OCI-LY3 (cell line): ENCODE results near the gene COX20.

Source experiments
- H2AFZ ChIP-seq: fragments of 200-600, 300-600 bp; shearing (Covaris generic); 2 replicates; pipeline ENCODE4 v1.6.0; 2014; ENCODE audit warnings: antibody characterized with exemption, low read depth, low read length
- H3K27ac ChIP-seq: fragments of 200-600, 300-600 bp; sonication (generic); 2 replicates; pipeline ENCODE4 v1.5.1; 2014; ENCODE audit warnings: mild to moderate bottlenecking, low read length, moderate library complexity, mixed read lengths
- H3K27me3 ChIP-seq: fragments of 200-600, 300-600 bp; sonication (generic); 2 replicates; pipeline ENCODE4 v1.6.1; 2014; ENCODE audit warnings: low read depth, low read length, mixed read lengths
- H3K36me3 ChIP-seq: fragments of 200-600, 300-600 bp; sonication (generic); replicated peaks from 2 replicates; pipeline ENCODE3; 2014; ENCODE audit warnings: low read depth, low read length, mixed read lengths
- H3K4me1 ChIP-seq: fragments of 300-600, 200-600 bp; sonication (generic); 2 replicates; pipeline ENCODE4 v1.6.1; 2014; ENCODE audit warnings: low read length, mixed read lengths
- H3K4me2 ChIP-seq: fragments of 200-600, 300-600 bp; sonication (generic); 2 replicates; pipeline ENCODE4 v1.6.1; 2014; ENCODE audit warnings: low read length, mixed read lengths
- H3K4me3 ChIP-seq: fragments of 300-600, 200-600 bp; sonication (generic); 2 replicates; pipeline ENCODE4 v1.5.1; 2014; ENCODE audit warnings: antibody characterized with exemption, mild to moderate bottlenecking, low read length, moderate library complexity
- H3K79me2 ChIP-seq: fragments of 300-600, 200-600 bp; shearing (Covaris generic); 2 replicates; pipeline ENCODE4 v1.6.1; 2014; ENCODE audit warnings: mild to moderate bottlenecking, low read length, mixed read lengths
- H3K9ac ChIP-seq: fragments of 300-600, 200-600 bp; shearing (Covaris generic); 2 replicates; pipeline ENCODE4 v1.6.0; 2014; ENCODE audit warnings: mild to moderate bottlenecking, low read length, moderate library complexity
- H3K9me3 ChIP-seq: fragments of 200-600, 300-600 bp; shearing (Covaris generic); 2 replicates; pipeline ENCODE4 v1.6.1; 2014; ENCODE audit warnings: low read length, mixed read lengths; ENCODE audit not compliant: insufficient read depth
- H4K20me1 ChIP-seq: fragments of 200-600, 300-600 bp; sonication (generic); 2 replicates; pipeline ENCODE4 v1.6.1; 2016; ENCODE audit warnings: low read length, mixed read lengths; ENCODE audit not compliant: insufficient read depth
- EZH2phosphoT487 ChIP-seq: fragments of 200-600 bp; shearing (Covaris generic); IDR thresholded peaks from 2 replicates; pipeline ENCODE4 v1.6.1; 2018; ENCODE audit warnings: antibody characterized with exemption, mixed run types, low read depth
- TF ChIP-seq, protein P1 (sequence below): fragments of 200-600, 300-600 bp; sonication (generic); IDR thresholded peaks from 2 replicates; pipeline ENCODE4 v1.5.1; 2014; ENCODE audit warnings: antibody characterized with exemption, low read length, low read depth

The COX20 gene

DNA sequence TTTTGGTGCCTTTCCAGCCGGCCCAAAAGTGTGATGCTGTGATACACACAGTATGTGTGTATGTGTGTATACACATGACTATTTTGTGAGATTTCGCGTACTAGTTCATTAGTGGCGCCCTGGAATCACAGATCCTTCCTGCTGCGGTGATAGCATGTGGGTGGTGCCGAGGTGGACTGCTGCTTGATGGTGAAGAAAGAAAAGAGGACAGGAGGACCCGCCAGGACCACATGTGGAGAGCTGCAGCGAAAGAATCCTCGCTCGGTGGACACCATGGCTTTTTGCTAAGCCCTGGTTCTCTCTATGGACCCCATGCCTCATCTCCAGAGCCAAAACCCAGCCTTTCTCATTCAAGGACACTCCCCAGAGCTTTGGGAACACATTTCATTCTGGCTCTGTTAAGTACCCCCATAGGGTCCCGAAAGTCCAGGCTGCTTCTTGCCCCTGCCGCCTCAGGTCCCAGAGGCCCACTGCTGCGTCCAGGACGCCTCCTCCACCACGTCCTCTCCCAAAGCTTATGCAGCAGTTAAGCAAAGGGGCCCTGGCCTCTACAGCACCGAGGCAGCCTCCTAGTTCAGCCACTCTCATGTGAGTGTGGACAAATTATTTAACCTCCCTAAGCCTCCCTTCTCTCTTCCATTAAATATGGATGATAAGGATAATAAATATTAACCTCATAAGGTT lies 32.8 kb upstream of the COX20 start:
- Histone ChIP-seq H4K20me1 (no peaks in the 10 kb centered on the region), H3K4me3 (no peak overlapping the region), H3K9me3 (no peaks in the 10 kb centered on the region), H3K27ac (no peak overlapping the region), H2AFZ (no peak overlapping the region), H3K36me3 (no peaks in the 10 kb centered on the region), H3K27me3 (peaks cover 32% of the 10 kb centered on the region), H3K9ac (no peak overlapping the region), H3K4me2 (peak overlapping the region; percentile 20), H3K4me1 (peaks cover 21% of the 10 kb centered on the region), H3K79me2 (no peaks in the 10 kb centered on the region)
- TF ChIP-seq, protein P1, sequence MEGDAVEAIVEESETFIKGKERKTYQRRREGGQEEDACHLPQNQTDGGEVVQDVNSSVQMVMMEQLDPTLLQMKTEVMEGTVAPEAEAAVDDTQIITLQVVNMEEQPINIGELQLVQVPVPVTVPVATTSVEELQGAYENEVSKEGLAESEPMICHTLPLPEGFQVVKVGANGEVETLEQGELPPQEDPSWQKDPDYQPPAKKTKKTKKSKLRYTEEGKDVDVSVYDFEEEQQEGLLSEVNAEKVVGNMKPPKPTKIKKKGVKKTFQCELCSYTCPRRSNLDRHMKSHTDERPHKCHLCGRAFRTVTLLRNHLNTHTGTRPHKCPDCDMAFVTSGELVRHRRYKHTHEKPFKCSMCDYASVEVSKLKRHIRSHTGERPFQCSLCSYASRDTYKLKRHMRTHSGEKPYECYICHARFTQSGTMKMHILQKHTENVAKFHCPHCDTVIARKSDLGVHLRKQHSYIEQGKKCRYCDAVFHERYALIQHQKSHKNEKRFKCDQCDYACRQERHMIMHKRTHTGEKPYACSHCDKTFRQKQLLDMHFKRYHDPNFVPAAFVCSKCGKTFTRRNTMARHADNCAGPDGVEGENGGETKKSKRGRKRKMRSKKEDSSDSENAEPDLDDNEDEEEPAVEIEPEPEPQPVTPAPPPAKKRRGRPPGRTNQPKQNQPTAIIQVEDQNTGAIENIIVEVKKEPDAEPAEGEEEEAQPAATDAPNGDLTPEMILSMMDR, result no peak
- TF ChIP-seq EZH2phosphoT487, result no peak

DNA sequence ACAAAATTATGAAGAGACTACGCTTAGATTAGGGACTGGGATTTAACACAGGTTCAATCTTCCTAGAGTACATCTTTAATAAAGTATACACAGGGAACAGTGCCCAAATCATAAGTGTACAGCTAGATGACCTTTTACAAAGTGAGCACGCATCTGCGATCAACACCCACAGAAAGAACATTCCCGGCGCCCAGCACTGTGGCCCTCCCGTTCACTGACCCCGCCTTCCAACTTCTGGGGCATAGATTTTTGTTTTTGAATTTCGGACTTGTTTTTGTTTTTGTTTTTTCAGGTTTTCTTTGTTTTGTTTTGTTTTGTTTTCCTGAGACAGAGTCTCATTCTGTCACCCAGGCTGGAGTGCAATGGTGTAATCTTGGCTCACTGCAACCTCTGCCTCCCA lies 30.6 kb upstream of the COX20 start:
- H3K4me1 ChIP-seq, result peaks cover 21% of the 10 kb centered on the region
- H3K9me3 ChIP-seq, result no peaks in the 10 kb centered on the region
- no peak overlapping the region for H2AFZ ChIP-seq
- H3K4me2 ChIP-seq, result no peak overlapping the region
- no peak overlapping the region for H3K27ac ChIP-seq
- no peak for TF ChIP-seq EZH2phosphoT487
- TF ChIP-seq, protein P1, result no peak
- no peaks in the 10 kb centered on the region for H3K36me3 ChIP-seq
- no peaks in the 10 kb centered on the region for H3K79me2 ChIP-seq
- peaks cover 10% of the 10 kb centered on the region for H3K27me3 ChIP-seq
- no peak overlapping the region for H3K4me3 ChIP-seq
- H4K20me1 ChIP-seq, result no peaks in the 10 kb centered on the region
- no peak overlapping the region for H3K9ac ChIP-seq

DNA sequence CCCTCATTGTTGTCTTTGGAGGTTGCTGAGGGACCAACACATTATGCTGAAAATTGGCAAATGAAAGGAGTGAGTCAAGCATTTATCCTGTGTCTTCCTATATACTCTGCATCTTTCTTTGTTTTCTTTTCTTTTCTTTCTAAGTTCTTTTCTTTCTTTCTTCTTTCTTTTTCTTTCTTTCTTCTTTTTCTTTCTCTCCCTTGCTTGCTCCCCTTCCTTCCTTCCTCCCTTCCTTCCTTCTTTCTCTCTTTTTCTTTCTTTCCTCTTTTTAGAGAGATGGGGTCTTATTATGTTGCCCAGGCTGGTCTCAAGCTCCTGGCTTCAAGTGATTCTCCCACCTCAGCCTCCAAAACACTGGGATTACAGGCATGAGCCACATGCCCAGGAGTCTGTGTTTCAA lies 28.3 kb upstream of the COX20 start:
- no peaks in the 10 kb centered on the region for H3K27me3 ChIP-seq
- no peak overlapping the region for H3K9ac ChIP-seq
- H3K36me3 ChIP-seq, result no peaks in the 10 kb centered on the region
- TF ChIP-seq, protein P1, result no peak
- H3K79me2 ChIP-seq, result no peaks in the 10 kb centered on the region
- H3K4me3 ChIP-seq, result no peak overlapping the region
- no peaks in the 10 kb centered on the region for H3K9me3 ChIP-seq
- no peak overlapping the region for H2AFZ ChIP-seq
- no peaks in the 10 kb centered on the region for H4K20me1 ChIP-seq
- H3K4me1 ChIP-seq, result peaks cover 4% of the 10 kb centered on the region
- no peak overlapping the region for H3K4me2 ChIP-seq
- no peak overlapping the region for H3K27ac ChIP-seq

DNA sequence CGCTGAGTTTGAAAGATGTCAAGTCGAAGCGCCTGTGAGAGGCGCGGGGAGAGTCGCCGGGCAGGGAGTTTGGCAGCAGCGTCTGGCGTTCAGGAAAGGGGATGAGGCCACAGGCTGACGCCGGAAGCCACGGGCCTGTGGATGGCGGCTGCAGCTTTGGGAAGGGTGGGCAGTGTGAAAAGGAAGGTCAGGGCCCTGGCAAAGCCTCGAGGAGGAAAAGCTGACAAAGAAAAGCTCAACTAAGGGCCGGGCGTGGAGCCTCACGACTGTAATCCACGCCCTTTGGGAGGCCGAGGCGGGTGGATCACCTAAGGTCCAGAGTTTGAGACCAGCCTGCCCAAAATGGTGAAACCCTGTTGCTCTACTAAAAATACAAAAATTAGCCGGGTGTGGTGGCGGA lies 25.2 kb upstream of the COX20 start:
- H3K36me3 ChIP-seq, result no peaks in the 10 kb centered on the region
- no peak for TF ChIP-seq EZH2phosphoT487
- TF ChIP-seq, protein P1, result no peak
- H3K27ac ChIP-seq, result no peak overlapping the region
- no peaks in the 10 kb centered on the region for H3K9me3 ChIP-seq
- H2AFZ ChIP-seq, result no peak overlapping the region
- H3K79me2 ChIP-seq, result no peaks in the 10 kb centered on the region
- H3K9ac ChIP-seq, result no peak overlapping the region
- no peaks in the 10 kb centered on the region for H4K20me1 ChIP-seq
- no peaks in the 10 kb centered on the region for H3K27me3 ChIP-seq
- H3K4me1 ChIP-seq, result peaks cover 12% of the 10 kb centered on the region
- H3K4me2 ChIP-seq, result no peak overlapping the region
- H3K4me3 ChIP-seq, result no peak overlapping the region
